ENCODE results near the gene RECQL.

DNA sequence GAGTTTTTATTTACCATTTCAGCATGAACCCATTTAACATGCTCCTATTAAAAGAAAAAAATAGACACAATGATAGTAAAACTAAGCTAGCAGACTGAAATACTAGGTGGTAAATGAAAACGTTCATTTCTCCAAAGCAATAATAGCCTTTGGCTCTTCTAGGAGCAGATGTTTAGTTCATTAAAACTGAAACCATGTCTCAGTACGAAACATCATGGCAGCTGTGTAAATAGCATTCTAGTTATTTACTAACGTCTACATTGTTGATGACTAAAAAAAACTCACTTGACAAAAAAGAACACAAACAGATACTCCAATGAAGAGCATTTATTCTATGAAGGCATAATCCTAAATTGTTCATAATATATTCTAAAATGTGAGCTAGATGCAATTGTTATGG lies 17.9 kb downstream of the RECQL start:
- TF ChIP-seq RXRA (IDR thresholded peaks at IDR 0.05; ENCODE audit: borderline replicate concordance, low read depth) (no peak), SIN3A (IDR thresholded peaks at IDR 0.05; ENCODE audit: borderline replicate concordance, low read depth, low read length) (no peak), POLR2AphosphoS5 (IDR thresholded peaks at IDR 0.05; ENCODE audit: low read depth, low read length) (no peak), EP300 (IDR thresholded peaks at IDR 0.05; ENCODE audit: borderline replicate concordance in 1 of 2, low read depth in 1 of 2, low read length in 1 of 2) (no peak), FOXJ3 (CRISPR knock-in tag; IDR thresholded peaks at IDR 0.05) (no peak)
- TF ChIP-seq, protein P1, sequence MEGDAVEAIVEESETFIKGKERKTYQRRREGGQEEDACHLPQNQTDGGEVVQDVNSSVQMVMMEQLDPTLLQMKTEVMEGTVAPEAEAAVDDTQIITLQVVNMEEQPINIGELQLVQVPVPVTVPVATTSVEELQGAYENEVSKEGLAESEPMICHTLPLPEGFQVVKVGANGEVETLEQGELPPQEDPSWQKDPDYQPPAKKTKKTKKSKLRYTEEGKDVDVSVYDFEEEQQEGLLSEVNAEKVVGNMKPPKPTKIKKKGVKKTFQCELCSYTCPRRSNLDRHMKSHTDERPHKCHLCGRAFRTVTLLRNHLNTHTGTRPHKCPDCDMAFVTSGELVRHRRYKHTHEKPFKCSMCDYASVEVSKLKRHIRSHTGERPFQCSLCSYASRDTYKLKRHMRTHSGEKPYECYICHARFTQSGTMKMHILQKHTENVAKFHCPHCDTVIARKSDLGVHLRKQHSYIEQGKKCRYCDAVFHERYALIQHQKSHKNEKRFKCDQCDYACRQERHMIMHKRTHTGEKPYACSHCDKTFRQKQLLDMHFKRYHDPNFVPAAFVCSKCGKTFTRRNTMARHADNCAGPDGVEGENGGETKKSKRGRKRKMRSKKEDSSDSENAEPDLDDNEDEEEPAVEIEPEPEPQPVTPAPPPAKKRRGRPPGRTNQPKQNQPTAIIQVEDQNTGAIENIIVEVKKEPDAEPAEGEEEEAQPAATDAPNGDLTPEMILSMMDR (IDR thresholded peaks at IDR 0.05) = no peak

All from SK-N-SH (cell line).